ENCODE results near the gene APEH. TPM values are rescaled to one million over a fixed set of nuclear protein-coding genes. Genes with fewer than 3 reads are reported as not detected.
"Not testable (repeated sequence)": the region's sequence is repeated elsewhere in the genome, so short reads cannot be mapped to it uniquely, and the experiment has no call there.

The APEH gene
- total RNA-seq, 5 donors from 2014 or later (not counting 1 experiment from before 2014, with no cell fraction given): 82.8 to 162 (median 141) TPM

GRCh38 chr3:49689046-49689907, 15.1 kb downstream of the APEH start, which contains the start of the genes MST1 and RNF123:
TSS of gene MST1 (minus strand) at chr3:49689474. CDS start at chr3:49688691, 783 bp downstream.
TSS of gene RNF123 (plus strand) at chr3:49689557. CDS start at chr3:49691166, 1,609 bp downstream.
- peaks cover 0 to 20% of the 10 kb centered on the region in 2 experiments for H3K27me3 ChIP-seq (replicated peaks in 1 of 2; ENCODE audit: control insufficient read depth in 2 of 2, extremely low read depth in 1 of 2, insufficient read depth in 2 of 2, low read length in 1 of 2)
- Mint-ChIP-seq H3K27me3 (peaks cover 0 to 4% of the 10 kb centered on the region in 2 donors), H3K9me3 (no peaks in the 10 kb centered on the region), H3K36me3 (peaks cover 7% of the 10 kb centered on the region), H3K27ac (peak within 1 kb of the TSS; percentile 94 to 97), H3K4me3 (peak within 1 kb of the TSS; percentile 93 to 97 (median 96)), H3K4me1 (peaks cover 45 to 57% (median 54%) of the 10 kb centered on the region in 3 donors)
- ATAC-seq (replicated peaks in 1 of 4) (peak; percentile 78 to 83 (median 80)), DNase-seq (peak; percentile 82 to 97 (median 90))
- H3K9me3 ChIP-seq: no peaks in the 10 kb centered on the region
- H3K36me3 ChIP-seq (ENCODE audit: control insufficient read depth in 2 of 2, extremely low read depth in 1 of 2, insufficient read depth in 1 of 2, low read length in 1 of 2): no peaks in the 10 kb centered on the region
- under 1% methylated on average over 51 of the region's 66 CpGs for WGBS (ENCODE audit: insufficient coverage)
- ChIA-PET POLR2A (no interaction called here), CTCF (interaction anchor here in 1 of 2 donors (0.5 kb wide), 1 partner anchor 87 kb away, joined by 4 read pairs; no protein-coding TSS in a partner anchor)
- H3K27ac ChIP-seq (ENCODE audit: low read length): peak within 1 kb of the TSS; percentile 75
- H3K4me1 ChIP-seq (ENCODE audit: control insufficient read depth in 1 of 2, extremely low read depth in 1 of 2, insufficient read depth in 2 of 2, low read length in 2 of 2): peaks cover 6 to 52% of the 10 kb centered on the region in 2 experiments
- H3K4me3 ChIP-seq (ENCODE audit: control insufficient read depth in 1 of 2, extremely low read depth in 1 of 2, low read length in 1 of 2): peak within 1 kb of the TSS; percentile 94 to 99

GRCh38 chr3:49689908-49690624, 15.9 kb downstream of the APEH start:
- peaks cover 45 to 57% (median 55%) of the 10 kb centered on the region in 3 donors for H3K4me1 Mint-ChIP-seq
- ATAC-seq (replicated peaks in 1 of 4); DNase-seq; H3K27me3 Mint-ChIP-seq; H3K9me3 Mint-ChIP-seq; POLR2A ChIA-PET; H3K36me3 Mint-ChIP-seq; H3K9me3 ChIP-seq; H3K36me3 ChIP-seq (ENCODE audit: control insufficient read depth in 2 of 2, extremely low read depth in 1 of 2, insufficient read depth in 1 of 2, low read length in 1 of 2): not testable (repeated sequence)
- Histone ChIP-seq H3K4me1 (ENCODE audit: control insufficient read depth in 1 of 2, extremely low read depth in 1 of 2, insufficient read depth in 2 of 2, low read length in 2 of 2) (peaks cover 6 to 52% of the 10 kb centered on the region in 2 experiments), H3K4me3 (ENCODE audit: control insufficient read depth in 1 of 2, extremely low read depth in 1 of 2, low read length in 1 of 2) (peak overlapping the region; percentile 94 to 99), H3K27ac (ENCODE audit: low read length) (peak overlapping the region; percentile 38), H3K27me3 (replicated peaks in 1 of 2; ENCODE audit: control insufficient read depth in 2 of 2, extremely low read depth in 1 of 2, insufficient read depth in 2 of 2, low read length in 1 of 2) (peaks cover 0 to 20% of the 10 kb centered on the region in 2 experiments)
- 11% methylated on average over 11 of the region's 16 CpGs for WGBS (ENCODE audit: insufficient coverage)
- CTCF ChIA-PET: interaction anchor here in 1 of 2 donors (0.5 kb wide), 1 partner anchor 88 kb away, joined by 4 read pairs; no protein-coding TSS in a partner anchor
- peak overlapping the region; percentile 93 to 97 (median 96) for H3K4me3 Mint-ChIP-seq
- H3K27ac Mint-ChIP-seq: peak overlapping the region; percentile 94 to 97

- ATAC-seq (replicated peaks in 1 of 4); POLR2A ChIA-PET; H3K36me3 ChIP-seq (ENCODE audit: control insufficient read depth in 2 of 2, extremely low read depth in 1 of 2, insufficient read depth in 1 of 2, low read length in 1 of 2); H3K9me3 ChIP-seq; H3K4me3 ChIP-seq (ENCODE audit: control insufficient read depth in 1 of 2, extremely low read depth in 1 of 2, low read length in 1 of 2); H3K36me3 Mint-ChIP-seq; H3K27me3 Mint-ChIP-seq; H3K27ac ChIP-seq (ENCODE audit: low read length); CTCF ChIA-PET; DNase-seq; H3K9me3 Mint-ChIP-seq: not testable (repeated sequence)
- peaks cover 6 to 48% of the 10 kb centered on the region in 2 experiments for H3K4me1 ChIP-seq (ENCODE audit: control insufficient read depth in 1 of 2, extremely low read depth in 1 of 2, insufficient read depth in 2 of 2, low read length in 2 of 2)
- Mint-ChIP-seq H3K4me1 (peaks cover 44 to 55% (median 54%) of the 10 kb centered on the region in 3 donors), H3K4me3 (peak overlapping the region; percentile 93 to 97 (median 96)), H3K27ac (peak overlapping the region; percentile 46 to 97)
- 89% methylated on average over 3 of the region's 3 CpGs for WGBS (ENCODE audit: insufficient coverage)
- H3K27me3 ChIP-seq (replicated peaks in 1 of 2; ENCODE audit: control insufficient read depth in 2 of 2, extremely low read depth in 1 of 2, insufficient read depth in 2 of 2, low read length in 1 of 2): peaks cover 0 to 17% of the 10 kb centered on the region in 2 experiments
Measured at GRCh38 chr3:49690856-49691255, 16.7 kb downstream of the APEH start.

- H3K36me3 ChIP-seq (ENCODE audit: control insufficient read depth in 2 of 2, extremely low read depth in 1 of 2, insufficient read depth in 1 of 2, low read length in 1 of 2); H3K4me3 ChIP-seq (ENCODE audit: control insufficient read depth in 1 of 2, extremely low read depth in 1 of 2, low read length in 1 of 2); H3K27ac Mint-ChIP-seq; DNase-seq; H3K27ac ChIP-seq (ENCODE audit: low read length); H3K36me3 Mint-ChIP-seq; ATAC-seq (replicated peaks in 1 of 4); H3K27me3 Mint-ChIP-seq; CTCF ChIA-PET; H3K9me3 Mint-ChIP-seq; H3K9me3 ChIP-seq; POLR2A ChIA-PET: not testable (repeated sequence)
- Mint-ChIP-seq H3K4me3 (peak overlapping the region; percentile 93 to 97 (median 96)), H3K4me1 (peaks cover 42 to 55% (median 52%) of the 10 kb centered on the region in 3 donors)
- Histone ChIP-seq H3K4me1 (ENCODE audit: control insufficient read depth in 1 of 2, extremely low read depth in 1 of 2, insufficient read depth in 2 of 2, low read length in 2 of 2) (peaks cover 6 to 41% of the 10 kb centered on the region in 2 experiments), H3K27me3 (replicated peaks in 1 of 2; ENCODE audit: control insufficient read depth in 2 of 2, extremely low read depth in 1 of 2, insufficient read depth in 2 of 2, low read length in 1 of 2) (peaks cover 0 to 12% of the 10 kb centered on the region in 2 experiments)
- 96% methylated on average over 3 of the region's 3 CpGs for WGBS (ENCODE audit: insufficient coverage)
Measured at GRCh38 chr3:49691481-49691880, 17.3 kb downstream of the APEH start.

- H3K4me3 ChIP-seq (ENCODE audit: control insufficient read depth in 1 of 2, extremely low read depth in 1 of 2, low read length in 1 of 2); H3K27ac Mint-ChIP-seq; H3K27me3 ChIP-seq (replicated peaks in 1 of 2; ENCODE audit: control insufficient read depth in 2 of 2, extremely low read depth in 1 of 2, insufficient read depth in 2 of 2, low read length in 1 of 2); ATAC-seq (replicated peaks in 1 of 4); H3K9me3 ChIP-seq; H3K36me3 Mint-ChIP-seq; H3K27ac ChIP-seq (ENCODE audit: low read length); POLR2A ChIA-PET; H3K9me3 Mint-ChIP-seq; H3K4me3 Mint-ChIP-seq; DNase-seq; CTCF ChIA-PET; H3K27me3 Mint-ChIP-seq: not testable (repeated sequence)
- 77% methylated on average over 3 of the region's 6 CpGs for WGBS (ENCODE audit: insufficient coverage)
- peaks cover 30 to 42% (median 32%) of the 10 kb centered on the region in 3 donors for H3K4me1 Mint-ChIP-seq
- peaks cover 6 to 21% of the 10 kb centered on the region in 2 experiments for H3K4me1 ChIP-seq (ENCODE audit: control insufficient read depth in 1 of 2, extremely low read depth in 1 of 2, insufficient read depth in 2 of 2, low read length in 2 of 2)
- H3K36me3 ChIP-seq (ENCODE audit: control insufficient read depth in 2 of 2, extremely low read depth in 1 of 2, insufficient read depth in 1 of 2, low read length in 1 of 2): peaks cover 11 to 21% of the 10 kb centered on the region in 2 donors
Measured at GRCh38 chr3:49694409-49695070, 20.4 kb downstream of the APEH start.

Measured in T-cell (primary cell).